Activated CD8-positive, alpha-beta memory T cell treated with anti-CD3 and anti-CD28 coated beads for 4 hours (primary cell): ENCODE measurements around the gene SMS.
"Not testable (repeated sequence)": the region's sequence is repeated elsewhere in the genome, so short reads cannot be mapped to it uniquely, and the experiment has no call there.

Experiments
- DNase-seq, 2 donors: peaks; one replicate each; pipeline ENCODE4 v3.0.0-alpha.2; 2020; ENCODE audit warnings: low read depth in 2 of 2

SMS gene

GRCh38 chrX:21952624-21953023 lies 12.1 kb downstream of the SMS start:
- no peak for DNase-seq

- not testable (repeated sequence) for DNase-seq
These were observed 12.8 kb downstream of the SMS start for GRCh38 chrX:21953195-21953830.

- no peak for DNase-seq
These were observed 15.1 kb downstream of the SMS start for GRCh38 chrX:21955403-21956189.

- no peak for DNase-seq
These were observed 16.3 kb downstream of the SMS start for GRCh38 chrX:21956783-21957182.

- DNase-seq: no peak
These were observed 17.7 kb downstream of the SMS start for GRCh38 chrX:21958187-21958586.

GRCh38 chrX:21958916-21959315 lies 18.4 kb downstream of the SMS start:
- no peak for DNase-seq

- DNase-seq: no peak
These were observed 19.0 kb downstream of the SMS start for GRCh38 chrX:21959362-21960051.

GRCh38 chrX:21960569-21961541 lies 20.3 kb downstream of the SMS start:
- DNase-seq: no peak

- DNase-seq: no peak
These were observed 21.9 kb downstream of the SMS start for GRCh38 chrX:21962361-21962760.

GRCh38 chrX:21963269-21963668 lies 22.8 kb downstream of the SMS start:
- DNase-seq: no peak

- DNase-seq: no peak
These were observed 23.4 kb downstream of the SMS start for GRCh38 chrX:21963731-21964405.

- DNase-seq: no peak
These were observed 26.4 kb downstream of the SMS start for GRCh38 chrX:21966866-21967265.

GRCh38 chrX:21968333-21968732 lies 27.8 kb downstream of the SMS start:
- DNase-seq: no peak

- no peak for DNase-seq
These were observed 29.8 kb downstream of the SMS start for GRCh38 chrX:21970326-21970725.

GRCh38 chrX:21972046-21972445 lies 31.5 kb downstream of the SMS start:
- DNase-seq: no peak

GRCh38 chrX:21972721-21973120 lies 32.2 kb downstream of the SMS start:
- no peak for DNase-seq

GRCh38 chrX:21973321-21974010 lies 33.0 kb downstream of the SMS start:
- no peak for DNase-seq

- no peak for DNase-seq
These were observed 33.5 kb downstream of the SMS start for GRCh38 chrX:21974011-21974385.

GRCh38 chrX:21975242-21975641 lies 34.7 kb downstream of the SMS start:
- DNase-seq: no peak

GRCh38 chrX:21975812-21976211 lies 35.3 kb downstream of the SMS start:
- DNase-seq: no peak

- DNase-seq: no peak
These were observed 37.8 kb downstream of the SMS start for GRCh38 chrX:21978346-21978745.
